ENCODE data around the gene LMCD1. TPM values are rescaled to one million over a fixed set of nuclear protein-coding genes. Genes with fewer than 3 reads are reported as not detected.

Gene LMCD1
- total RNA-seq, 1 donor from 2014 or later, result 26.1 TPM

- peaks cover 4% of the 10 kb centered on the region for H3K36me3 Mint-ChIP-seq (ENCODE audit: insufficient read depth)
- H3K4me1 Mint-ChIP-seq (ENCODE audit: low read depth), result peaks cover 37% of the 10 kb centered on the region
- peak overlapping the region; percentile 6 for H3K27ac Mint-ChIP-seq
- H3K4me3 Mint-ChIP-seq (ENCODE audit: low read depth), result no peak overlapping the region
- no peaks in the 10 kb centered on the region for H3K9me3 Mint-ChIP-seq (ENCODE audit: low read depth)
- TF ChIP-seq CTCF (IDR thresholded peaks at IDR 0.05; ENCODE audit: unreplicated experiment), result no peak
- peaks cover 4% of the 10 kb centered on the region for H3K27me3 Mint-ChIP-seq
- no peak for DNase-seq (ENCODE audit: low spot score, unreplicated experiment)
Observed at GRCh38 chr3:8530581-8530980, 29.0 kb downstream of the LMCD1 start.

- Mint-ChIP-seq H3K4me3 (ENCODE audit: low read depth) (no peak overlapping the region), H3K9me3 (ENCODE audit: low read depth) (no peaks in the 10 kb centered on the region), H3K27ac (no peak overlapping the region), H3K4me1 (ENCODE audit: low read depth) (peaks cover 34% of the 10 kb centered on the region), H3K27me3 (peaks cover 4% of the 10 kb centered on the region), H3K36me3 (ENCODE audit: insufficient read depth) (peaks cover 14% of the 10 kb centered on the region)
- no peak for DNase-seq (ENCODE audit: low spot score, unreplicated experiment)
- no peak for TF ChIP-seq CTCF (IDR thresholded peaks at IDR 0.05; ENCODE audit: unreplicated experiment)
Observed at GRCh38 chr3:8532251-8532871, 30.7 kb downstream of the LMCD1 start.

GRCh38 chr3:8536096-8537056 is 34.8 kb downstream of the LMCD1 start:
- no peak for DNase-seq (ENCODE audit: low spot score, unreplicated experiment)
- H3K4me1 Mint-ChIP-seq (ENCODE audit: low read depth), result peaks cover 15% of the 10 kb centered on the region
- peaks cover 25% of the 10 kb centered on the region for H3K36me3 Mint-ChIP-seq (ENCODE audit: insufficient read depth)
- H3K4me3 Mint-ChIP-seq (ENCODE audit: low read depth), result no peak overlapping the region
- no peak for TF ChIP-seq CTCF (IDR thresholded peaks at IDR 0.05; ENCODE audit: unreplicated experiment)
- H3K27me3 Mint-ChIP-seq, result peaks cover 4% of the 10 kb centered on the region
- no peak overlapping the region for H3K27ac Mint-ChIP-seq
- no peaks in the 10 kb centered on the region for H3K9me3 Mint-ChIP-seq (ENCODE audit: low read depth)

GRCh38 chr3:8537440-8537839 is 35.8 kb downstream of the LMCD1 start:
- peaks cover 8% of the 10 kb centered on the region for H3K4me1 Mint-ChIP-seq (ENCODE audit: low read depth)
- no peak overlapping the region for H3K27ac Mint-ChIP-seq
- no peak overlapping the region for H3K4me3 Mint-ChIP-seq (ENCODE audit: low read depth)
- no peaks in the 10 kb centered on the region for H3K9me3 Mint-ChIP-seq (ENCODE audit: low read depth)
- no peak for DNase-seq (ENCODE audit: low spot score, unreplicated experiment)
- no peak for TF ChIP-seq CTCF (IDR thresholded peaks at IDR 0.05; ENCODE audit: unreplicated experiment)
- peaks cover 4% of the 10 kb centered on the region for H3K27me3 Mint-ChIP-seq
- peaks cover 27% of the 10 kb centered on the region for H3K36me3 Mint-ChIP-seq (ENCODE audit: insufficient read depth)

GRCh38 chr3:8538223-8538622 is 36.6 kb downstream of the LMCD1 start:
- peaks cover 6% of the 10 kb centered on the region for H3K4me1 Mint-ChIP-seq (ENCODE audit: low read depth)
- no peaks in the 10 kb centered on the region for H3K9me3 Mint-ChIP-seq (ENCODE audit: low read depth)
- no peak for DNase-seq (ENCODE audit: low spot score, unreplicated experiment)
- H3K27ac Mint-ChIP-seq, result no peak overlapping the region
- H3K4me3 Mint-ChIP-seq (ENCODE audit: low read depth), result no peak overlapping the region
- H3K36me3 Mint-ChIP-seq (ENCODE audit: insufficient read depth), result peaks cover 32% of the 10 kb centered on the region
- TF ChIP-seq CTCF (IDR thresholded peaks at IDR 0.05; ENCODE audit: unreplicated experiment), result no peak
- peaks cover 4% of the 10 kb centered on the region for H3K27me3 Mint-ChIP-seq

Data from progenitor cell of endocrine pancreas (in vitro differentiated cells).